Fibroblast of pulmonary artery (primary cell): ENCODE data around the gene MINDY1.
A peak's percentile ranks its signal among the peaks of the same experiment; 100 is the strongest.

Source experiments
- DNase-seq: peaks from one replicate; pipeline ENCODE4 v3.0.0-alpha.2; 2010; ENCODE audit warnings: low read depth
- H3K4me3 ChIP-seq: replicated peaks from 2 replicates; pipeline ENCODE4 v1.5.1; 2011; ENCODE audit warnings: low read depth, mild to moderate bottlenecking, control low read depth, low read length, moderate library complexity
- TF ChIP-seq, protein P1 (sequence below): IDR thresholded peaks from 2 replicates; pipeline ENCODE4 v1.5.1; 2011; ENCODE audit warnings: mild to moderate bottlenecking, control low read depth, low read length, inconsistent platforms; ENCODE audit errors: missing control alignments

MINDY1 gene

GRCh38 chr1:151005729-151006319 lies 878 bp downstream of the MINDY1 start:
- no peak for DNase-seq
- TF ChIP-seq, protein P1, sequence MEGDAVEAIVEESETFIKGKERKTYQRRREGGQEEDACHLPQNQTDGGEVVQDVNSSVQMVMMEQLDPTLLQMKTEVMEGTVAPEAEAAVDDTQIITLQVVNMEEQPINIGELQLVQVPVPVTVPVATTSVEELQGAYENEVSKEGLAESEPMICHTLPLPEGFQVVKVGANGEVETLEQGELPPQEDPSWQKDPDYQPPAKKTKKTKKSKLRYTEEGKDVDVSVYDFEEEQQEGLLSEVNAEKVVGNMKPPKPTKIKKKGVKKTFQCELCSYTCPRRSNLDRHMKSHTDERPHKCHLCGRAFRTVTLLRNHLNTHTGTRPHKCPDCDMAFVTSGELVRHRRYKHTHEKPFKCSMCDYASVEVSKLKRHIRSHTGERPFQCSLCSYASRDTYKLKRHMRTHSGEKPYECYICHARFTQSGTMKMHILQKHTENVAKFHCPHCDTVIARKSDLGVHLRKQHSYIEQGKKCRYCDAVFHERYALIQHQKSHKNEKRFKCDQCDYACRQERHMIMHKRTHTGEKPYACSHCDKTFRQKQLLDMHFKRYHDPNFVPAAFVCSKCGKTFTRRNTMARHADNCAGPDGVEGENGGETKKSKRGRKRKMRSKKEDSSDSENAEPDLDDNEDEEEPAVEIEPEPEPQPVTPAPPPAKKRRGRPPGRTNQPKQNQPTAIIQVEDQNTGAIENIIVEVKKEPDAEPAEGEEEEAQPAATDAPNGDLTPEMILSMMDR = no peak
- H3K4me3 ChIP-seq = peak overlapping the region; percentile 69

- no peak overlapping the region for H3K4me3 ChIP-seq
- DNase-seq = no peak
- TF ChIP-seq, protein P1 = no peak
Measured at GRCh38 chr1:151003180-151003579, 3.5 kb downstream of the MINDY1 start.

DNA sequence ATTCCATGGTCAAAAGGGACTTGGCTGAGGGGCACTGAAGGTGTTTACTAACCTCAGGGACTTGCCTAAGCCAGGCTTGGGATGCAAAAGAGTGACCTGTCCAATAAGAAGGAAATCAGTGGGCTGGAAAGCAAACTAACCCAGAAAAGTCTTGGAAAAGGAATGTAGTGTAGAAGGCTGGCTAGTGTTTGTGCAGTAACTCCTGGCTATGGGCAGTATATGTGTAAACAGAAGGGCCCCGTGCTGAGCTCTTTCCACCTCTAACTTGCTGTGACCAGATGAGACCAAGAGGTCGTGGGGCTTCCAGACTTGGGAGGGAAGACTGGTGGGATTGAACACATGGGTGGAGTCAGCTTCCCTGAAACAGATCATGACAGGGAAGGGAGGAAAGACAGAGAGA lies 4.1 kb downstream of the MINDY1 start:
- H3K4me3 ChIP-seq = no peak overlapping the region
- TF ChIP-seq, protein P1 = no peak
- no peak for DNase-seq

- no peak for DNase-seq
- no peak overlapping the region for H3K4me3 ChIP-seq
- TF ChIP-seq, protein P1 = no peak
Measured at GRCh38 chr1:151002051-151002450, 4.7 kb downstream of the MINDY1 start.

- H3K4me3 ChIP-seq = no peak overlapping the region
- no peak for DNase-seq
- TF ChIP-seq, protein P1 = no peak
Measured at GRCh38 chr1:151001602-151002001, 5.1 kb downstream of the MINDY1 start.

DNA sequence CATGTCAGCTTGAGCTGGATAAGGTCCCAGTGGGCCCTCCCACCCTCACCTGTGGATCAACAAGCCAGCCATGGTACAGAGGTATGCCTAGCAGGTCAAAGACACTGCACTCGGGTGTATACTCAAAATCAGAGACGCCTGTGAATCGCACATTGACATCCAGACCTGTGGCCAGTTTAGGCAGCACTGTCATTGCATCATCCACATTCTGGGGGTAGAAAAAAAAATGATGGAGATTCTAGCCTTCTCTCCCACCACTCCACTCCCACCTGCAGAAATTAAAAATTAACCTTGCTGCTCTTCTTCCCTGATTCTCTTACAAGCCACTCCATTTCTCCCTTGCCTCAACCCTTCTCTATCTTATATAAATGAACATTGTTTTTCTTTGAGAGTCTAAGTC lies 6.3 kb downstream of the MINDY1 start:
- no peak for DNase-seq
- no peak overlapping the region for H3K4me3 ChIP-seq
- TF ChIP-seq, protein P1 = no peak

DNA sequence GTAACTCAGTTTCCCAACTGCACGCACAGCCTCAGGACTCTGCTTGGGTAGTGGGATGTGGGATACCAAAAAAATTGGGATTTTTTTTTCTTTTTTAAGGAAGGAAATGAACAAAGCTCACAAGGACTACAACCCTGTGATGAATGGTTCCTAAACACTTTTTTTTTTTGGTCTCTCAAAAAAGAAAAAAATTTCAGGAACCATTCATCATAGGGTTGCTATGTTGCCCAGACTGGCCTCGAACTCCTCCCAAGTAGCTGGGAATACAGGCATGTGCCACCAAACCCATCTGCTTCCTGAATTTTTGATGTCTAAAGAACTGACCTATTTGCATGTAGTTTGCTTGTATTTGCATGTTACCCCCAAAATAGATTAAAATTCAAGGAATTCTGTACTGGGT lies 6.8 kb downstream of the MINDY1 start:
- TF ChIP-seq, protein P1 = no peak
- DNase-seq = no peak

More for the DNA sequence above, 6.8 kb downstream of the MINDY1 start:
- no peak overlapping the region for H3K4me3 ChIP-seq
